HG03025 (cell line): ENCODE data around the gene INTU.
"Not testable (repeated sequence)": the region's sequence is repeated elsewhere in the genome, so short reads cannot be mapped to it uniquely, and the experiment has no call there.

Experiments used
- ATAC-seq: cut with Tn5 transposase; IDR thresholded peaks from one replicate; pipeline ENCODE4 v1.9.1; 2021; ENCODE audit warnings: mild to moderate bottlenecking, moderate library complexity; ENCODE audit not compliant: unreplicated experiment, low FRiP score

Gene INTU

GRCh38 chr4:127642169-127642568, 9.4 kb downstream of the INTU start:
- no peak for ATAC-seq

GRCh38 chr4:127643791-127644190, 11.0 kb downstream of the INTU start:
- ATAC-seq, result no peak

GRCh38 chr4:127648061-127648460, 15.3 kb downstream of the INTU start:
- no peak for ATAC-seq

- not testable (repeated sequence) for ATAC-seq
These were observed 22.8 kb downstream of the INTU start for GRCh38 chr4:127655590-127655989.

- no peak for ATAC-seq
These were observed 23.4 kb downstream of the INTU start for GRCh38 chr4:127656047-127656680.

GRCh38 chr4:127660284-127660885, 27.6 kb downstream of the INTU start:
- no peak for ATAC-seq

GRCh38 chr4:127667116-127667515, 34.4 kb downstream of the INTU start:
- ATAC-seq, result no peak

GRCh38 chr4:127667772-127668171, 35.0 kb downstream of the INTU start:
- ATAC-seq, result no peak

- no peak for ATAC-seq
These were observed 36.0 kb downstream of the INTU start for GRCh38 chr4:127668770-127669169.

GRCh38 chr4:127669691-127670090, 36.9 kb downstream of the INTU start:
- ATAC-seq, result no peak

GRCh38 chr4:127672111-127672510, 39.4 kb downstream of the INTU start:
- ATAC-seq, result no peak

- ATAC-seq, result no peak
These were observed 52.5 kb downstream of the INTU start for GRCh38 chr4:127685292-127685691.

- no peak for ATAC-seq
These were observed 53.9 kb downstream of the INTU start for GRCh38 chr4:127686658-127687057.

GRCh38 chr4:127687580-127687979, 54.8 kb downstream of the INTU start:
- ATAC-seq, result no peak

GRCh38 chr4:127698789-127699200, 66.0 kb downstream of the INTU start:
- peak; percentile 99 for ATAC-seq

- no peak for ATAC-seq
These were observed 76.2 kb downstream of the INTU start for GRCh38 chr4:127708985-127709384.

- no peak for ATAC-seq
These were observed 76.7 kb downstream of the INTU start for GRCh38 chr4:127709456-127709855.

GRCh38 chr4:127730142-127730913, 97.6 kb downstream of the INTU start, which contains the start of gene SLC25A31:
SLC25A31 (plus strand) TSS chr4:127730400; CDS start chr4:127730546, 146 bp downstream.
- ATAC-seq, result no peak

- ATAC-seq, result no peak
These were observed 98.6 kb downstream of the INTU start for GRCh38 chr4:127731406-127731805.

GRCh38 chr4:127732623-127733328, 100.0 kb downstream of the INTU start:
- ATAC-seq, result peak; percentile 72

GRCh38 chr4:127734976-127735375, 102.2 kb downstream of the INTU start:
- no peak for ATAC-seq
